IPS-18a (cell line): Measurements from ENCODE around the gene COL5A1.

Experiments used
- H3K27ac ChIP-seq: one replicate; pipeline ENCODE4 v1.5.1; 2013; ENCODE audit warnings: low read length
- H3K27me3 ChIP-seq: one replicate; pipeline ENCODE4 v1.6.1; 2013; ENCODE audit warnings: mild to moderate bottlenecking, low read length; ENCODE audit not compliant: control insufficient read depth, insufficient read depth
- H3K36me3 ChIP-seq: one replicate; pipeline ENCODE4 v1.6.1; 2013; ENCODE audit warnings: low read depth, low read length; ENCODE audit not compliant: control insufficient read depth
- H3K4me1 ChIP-seq: one replicate; pipeline ENCODE4 v1.6.1; 2013; ENCODE audit warnings: low read depth, low read length; ENCODE audit not compliant: control insufficient read depth
- H3K4me3 ChIP-seq: one replicate; pipeline ENCODE4 v1.5.1; 2013; ENCODE audit warnings: low read length
- H3K9ac ChIP-seq: one replicate; pipeline ENCODE4 v1.6.1; 2013; ENCODE audit warnings: mild to moderate bottlenecking, low read length, moderate library complexity
- H3K9me3 ChIP-seq: one replicate; pipeline ENCODE4 v1.6.1; 2013; ENCODE audit warnings: low read depth, low read length; ENCODE audit not compliant: control insufficient read depth

COL5A1 gene

DNA sequence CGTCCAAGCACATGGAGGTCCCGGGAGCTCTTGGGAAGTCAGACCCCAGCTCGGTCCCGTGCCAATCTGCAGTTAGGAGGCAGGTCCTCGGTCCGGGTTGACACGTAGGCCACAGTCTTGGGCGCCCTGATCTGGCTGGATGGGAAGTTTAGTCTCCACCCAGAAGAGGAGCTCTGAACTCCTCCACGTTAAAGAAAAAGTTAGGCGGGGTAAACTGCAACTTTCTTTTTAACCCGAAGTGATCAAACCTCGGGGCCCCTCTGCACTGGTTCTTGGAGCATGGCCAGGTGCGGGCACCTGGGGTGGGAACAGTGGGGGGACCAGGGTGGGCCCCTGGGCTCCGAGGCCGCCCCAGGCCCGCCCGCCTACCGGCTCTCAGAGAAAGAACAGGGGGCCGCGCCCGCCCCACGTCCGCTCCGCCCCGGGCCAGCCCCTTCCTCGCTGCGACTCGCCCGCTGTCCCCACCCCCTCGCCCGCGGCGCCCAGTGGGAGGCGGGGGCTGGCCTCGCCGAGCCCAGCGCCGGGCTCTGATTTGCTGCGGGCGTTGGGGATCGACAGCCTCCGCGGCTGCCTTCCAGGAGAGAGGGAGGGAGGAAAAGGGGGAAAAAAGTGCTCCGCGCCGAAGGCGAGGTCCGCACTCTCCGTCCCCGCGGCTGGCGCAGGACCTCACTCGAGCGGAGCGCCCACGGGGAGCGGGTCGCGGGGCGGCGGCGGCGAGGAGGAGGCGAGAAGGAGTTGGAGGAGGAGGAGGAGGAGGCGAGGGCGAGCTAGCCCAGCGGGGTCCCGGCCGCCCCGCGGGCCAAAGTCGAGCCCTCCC, at the start of gene COL5A1:
Gene COL5A1 (plus strand): TSS at position 631 of the 817 bp plus-strand sequence. CDS start 385 bp downstream, outside the sequence.
- no peaks in the 10 kb centered on the region for H3K9me3 ChIP-seq
- H3K4me1 ChIP-seq: peaks cover 30% of the 10 kb centered on the region
- no peak within 1 kb of the TSS for H3K27ac ChIP-seq
- H3K4me3 ChIP-seq: peak within 1 kb of the TSS; percentile 58
- H3K36me3 ChIP-seq: no peaks in the 10 kb centered on the region
- H3K9ac ChIP-seq: peak within 1 kb of the TSS; percentile 25
- H3K27me3 ChIP-seq: peaks cover 15% of the 10 kb centered on the region

GRCh38 chr9:134592018-134592818, 49.4 kb upstream of the COL5A1 start:
- Histone ChIP-seq H3K4me1 (no peaks in the 10 kb centered on the region), H3K27ac (no peak overlapping the region), H3K36me3 (no peaks in the 10 kb centered on the region), H3K4me3 (no peak overlapping the region), H3K9ac (no peak overlapping the region), H3K27me3 (no peaks in the 10 kb centered on the region), H3K9me3 (no peaks in the 10 kb centered on the region)

- Histone ChIP-seq H3K27me3 (no peaks in the 10 kb centered on the region), H3K27ac (no peak overlapping the region), H3K9ac (no peak overlapping the region), H3K4me1 (no peaks in the 10 kb centered on the region), H3K9me3 (no peaks in the 10 kb centered on the region), H3K36me3 (no peaks in the 10 kb centered on the region), H3K4me3 (no peak overlapping the region)
Measured at GRCh38 chr9:134592819-134593200, 48.8 kb upstream of the COL5A1 start.

GRCh38 chr9:134593286-134594077, 48.1 kb upstream of the COL5A1 start:
- Histone ChIP-seq H3K27me3 (no peaks in the 10 kb centered on the region), H3K36me3 (no peaks in the 10 kb centered on the region), H3K9ac (no peak overlapping the region), H3K9me3 (no peaks in the 10 kb centered on the region), H3K4me3 (no peak overlapping the region), H3K27ac (no peak overlapping the region), H3K4me1 (no peaks in the 10 kb centered on the region)

GRCh38 chr9:134594078-134594941, 47.3 kb upstream of the COL5A1 start:
- Histone ChIP-seq H3K27ac (no peak overlapping the region), H3K9me3 (no peaks in the 10 kb centered on the region), H3K9ac (no peak overlapping the region), H3K4me3 (no peak overlapping the region), H3K4me1 (no peaks in the 10 kb centered on the region), H3K36me3 (no peaks in the 10 kb centered on the region), H3K27me3 (no peaks in the 10 kb centered on the region)

DNA sequence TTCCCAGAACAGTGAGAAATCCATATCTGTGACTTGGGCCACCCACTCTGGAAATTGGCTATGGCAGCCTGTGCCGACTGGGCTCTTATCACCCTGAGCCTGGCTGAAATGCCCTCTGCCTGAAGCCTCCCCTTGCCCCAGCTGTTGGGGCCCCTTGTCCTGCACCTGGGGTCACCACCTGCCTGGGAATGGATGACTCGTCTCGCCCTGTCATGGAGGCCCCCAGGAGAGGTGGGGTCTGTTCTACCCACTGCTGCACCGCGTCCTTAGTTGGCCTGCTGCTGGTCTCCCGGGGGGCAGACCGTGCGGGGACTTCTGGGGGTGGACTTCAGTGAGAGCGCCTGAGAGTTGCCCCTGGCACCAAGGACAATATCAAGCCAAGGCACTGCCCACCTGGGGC, 46.6 kb upstream of the COL5A1 start:
- Histone ChIP-seq H3K4me1 (no peaks in the 10 kb centered on the region), H3K36me3 (no peaks in the 10 kb centered on the region), H3K9ac (no peak overlapping the region), H3K27ac (no peak overlapping the region), H3K4me3 (no peak overlapping the region), H3K27me3 (no peaks in the 10 kb centered on the region), H3K9me3 (no peaks in the 10 kb centered on the region)

GRCh38 chr9:134597041-134597913, 44.3 kb upstream of the COL5A1 start:
- Histone ChIP-seq H3K4me3 (no peak overlapping the region), H3K4me1 (no peaks in the 10 kb centered on the region), H3K9ac (no peak overlapping the region), H3K27ac (no peak overlapping the region), H3K9me3 (no peaks in the 10 kb centered on the region), H3K27me3 (no peaks in the 10 kb centered on the region), H3K36me3 (no peaks in the 10 kb centered on the region)

GRCh38 chr9:134597957-134598883, 43.4 kb upstream of the COL5A1 start:
- Histone ChIP-seq H3K27ac (no peak overlapping the region), H3K9me3 (no peaks in the 10 kb centered on the region), H3K27me3 (no peaks in the 10 kb centered on the region), H3K4me1 (no peaks in the 10 kb centered on the region), H3K9ac (no peak overlapping the region), H3K4me3 (no peak overlapping the region), H3K36me3 (no peaks in the 10 kb centered on the region)

- H3K4me1 ChIP-seq: no peaks in the 10 kb centered on the region
- no peak overlapping the region for H3K9ac ChIP-seq
- H3K4me3 ChIP-seq: no peak overlapping the region
- H3K27ac ChIP-seq: no peak overlapping the region
- no peaks in the 10 kb centered on the region for H3K36me3 ChIP-seq
- no peaks in the 10 kb centered on the region for H3K9me3 ChIP-seq
- no peaks in the 10 kb centered on the region for H3K27me3 ChIP-seq
Measured at GRCh38 chr9:134598884-134599245, 42.7 kb upstream of the COL5A1 start.
